Right atrium auricular region (tissue), 2 donors: ENCODE results near the gene CLCA1. TPM values are rescaled to one million over a fixed set of nuclear protein-coding genes. Genes with fewer than 3 reads are reported as not detected.

Experiments used
- DNase-seq: peaks from one replicate; pipeline ENCODE4 v3.0.0-alpha.2; 2019; ENCODE audit warnings: low spot score
- H3K27ac ChIP-seq, 2 donors: fragments of 200-600 bp; sonication (generic); 1 replicate in 1 of 2; 2 replicates in 1 of 2; pipeline ENCODE4 v1.5.1; 2016 to 2019
- H3K27me3 ChIP-seq, 2 donors: fragments of 200-600 bp; sonication (generic); one replicate each; pipeline versions ENCODE4 v1.5.1 to v1.6.0; 2017 to 2019
- H3K36me3 ChIP-seq: fragments of 200-600 bp; sonication (generic); one replicate; pipeline ENCODE4 v1.5.1; 2016
- H3K4me1 ChIP-seq, 2 donors: fragments of 200-600 bp; sonication (generic); one replicate each; pipeline versions ENCODE4 v1.5.1 to v1.6.0; 2017 to 2019
- H3K4me3 ChIP-seq, 2 donors: fragments of 200-600 bp; sonication (generic); 1 replicate in 1 of 2; 2 replicates in 1 of 2; pipeline ENCODE4 v1.5.1; 2017 to 2019; ENCODE audit warnings: mild to moderate bottlenecking in 1 of 2, moderate library complexity in 1 of 2
- H3K9me3 ChIP-seq, 2 donors: fragments of 200-600 bp; sonication (generic); one replicate each; pipeline ENCODE4 v1.5.1; 2019
- total RNA-seq, 2 donors: library from RNA; depleted of rRNA; stranded (reverse); fragments of >200 nt; gene quantifications; one replicate each; pipeline ENCODE4 v1.1.0, GENCODE V29; 2016
- TF ChIP-seq, protein P1 (sequence below), 2 donors: fragments of 200-600 bp; sonication (generic); IDR thresholded peaks; one replicate each; pipeline ENCODE4 v1.5.1; 2019; ENCODE audit warnings: antibody characterized with exemption in 2 of 2

The CLCA1 gene
- total RNA-seq, 2 donors from 2014 or later, result not detected

DNA sequence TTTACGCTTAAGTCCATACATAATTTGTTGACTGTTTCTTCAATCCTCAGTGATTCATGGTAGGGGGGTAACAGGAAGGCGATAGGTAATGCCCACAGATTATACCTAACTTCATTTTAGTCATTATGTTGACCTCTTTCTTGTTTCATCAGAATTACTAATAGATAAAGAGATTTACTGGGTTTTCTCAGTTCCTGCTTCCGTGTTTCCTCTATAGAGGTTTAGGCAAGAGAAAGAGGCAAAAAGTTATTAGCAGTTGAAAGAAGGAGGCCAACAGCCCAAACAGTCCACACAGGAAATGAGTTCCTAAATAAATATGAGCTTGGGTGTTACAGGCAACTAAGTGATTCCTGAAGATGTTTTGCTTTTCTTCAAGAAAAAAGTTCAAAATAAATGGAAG is 17.9 kb upstream of the CLCA1 start:
- H3K4me3 ChIP-seq, result no peak overlapping the region

DNA sequence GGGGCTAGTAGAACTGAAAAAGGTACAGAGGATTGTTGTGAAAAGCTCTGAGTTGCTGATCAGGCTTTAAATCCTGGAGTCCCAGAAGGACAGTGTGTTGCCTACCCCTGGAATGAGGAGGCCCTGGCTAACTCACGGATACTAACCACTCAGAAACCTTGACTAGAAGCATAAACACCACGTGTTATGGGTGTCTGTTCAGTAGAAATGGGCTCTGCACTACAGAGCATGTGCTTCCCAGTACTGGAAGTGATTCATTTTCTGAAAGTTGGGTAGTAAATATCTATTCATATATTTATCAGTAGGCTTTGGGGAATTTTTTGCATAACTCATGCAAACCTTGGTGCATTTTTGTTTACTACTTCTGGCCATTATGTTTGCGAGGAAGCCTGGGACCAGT is 15.1 kb upstream of the CLCA1 start:
- TF ChIP-seq, protein P1, sequence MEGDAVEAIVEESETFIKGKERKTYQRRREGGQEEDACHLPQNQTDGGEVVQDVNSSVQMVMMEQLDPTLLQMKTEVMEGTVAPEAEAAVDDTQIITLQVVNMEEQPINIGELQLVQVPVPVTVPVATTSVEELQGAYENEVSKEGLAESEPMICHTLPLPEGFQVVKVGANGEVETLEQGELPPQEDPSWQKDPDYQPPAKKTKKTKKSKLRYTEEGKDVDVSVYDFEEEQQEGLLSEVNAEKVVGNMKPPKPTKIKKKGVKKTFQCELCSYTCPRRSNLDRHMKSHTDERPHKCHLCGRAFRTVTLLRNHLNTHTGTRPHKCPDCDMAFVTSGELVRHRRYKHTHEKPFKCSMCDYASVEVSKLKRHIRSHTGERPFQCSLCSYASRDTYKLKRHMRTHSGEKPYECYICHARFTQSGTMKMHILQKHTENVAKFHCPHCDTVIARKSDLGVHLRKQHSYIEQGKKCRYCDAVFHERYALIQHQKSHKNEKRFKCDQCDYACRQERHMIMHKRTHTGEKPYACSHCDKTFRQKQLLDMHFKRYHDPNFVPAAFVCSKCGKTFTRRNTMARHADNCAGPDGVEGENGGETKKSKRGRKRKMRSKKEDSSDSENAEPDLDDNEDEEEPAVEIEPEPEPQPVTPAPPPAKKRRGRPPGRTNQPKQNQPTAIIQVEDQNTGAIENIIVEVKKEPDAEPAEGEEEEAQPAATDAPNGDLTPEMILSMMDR (IDR thresholded peaks at IDR 0.05), result no peak
- no peaks in the 10 kb centered on the region for H3K36me3 ChIP-seq
- no peak overlapping the region for H3K27ac ChIP-seq
- no peak for DNase-seq
- no peaks in the 10 kb centered on the region for H3K4me1 ChIP-seq
- no peaks in the 10 kb centered on the region for H3K9me3 ChIP-seq
- H3K27me3 ChIP-seq, result no peaks in the 10 kb centered on the region
- no peak overlapping the region for H3K4me3 ChIP-seq

More for the DNA sequence above, 17.9 kb upstream of the CLCA1 start:
- Histone ChIP-seq H3K36me3 (no peaks in the 10 kb centered on the region), H3K27me3 (no peaks in the 10 kb centered on the region), H3K4me1 (no peaks in the 10 kb centered on the region), H3K27ac (no peak overlapping the region), H3K9me3 (no peaks in the 10 kb centered on the region)
- TF ChIP-seq, protein P1 (IDR thresholded peaks at IDR 0.05), result no peak
- DNase-seq, result no peak

DNA sequence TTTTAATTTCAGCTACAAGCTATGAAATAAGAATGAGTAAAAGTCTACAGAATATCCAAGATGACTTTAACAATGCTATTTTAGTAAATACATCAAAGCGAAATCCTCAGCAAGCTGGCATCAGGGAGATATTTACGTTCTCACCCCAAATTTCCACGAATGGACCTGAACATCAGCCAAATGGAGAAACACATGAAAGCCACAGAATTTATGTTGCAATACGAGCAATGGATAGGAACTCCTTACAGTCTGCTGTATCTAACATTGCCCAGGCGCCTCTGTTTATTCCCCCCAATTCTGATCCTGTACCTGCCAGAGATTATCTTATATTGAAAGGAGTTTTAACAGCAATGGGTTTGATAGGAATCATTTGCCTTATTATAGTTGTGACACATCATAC is 13.7 kb upstream of the CLCA1 start:
- Histone ChIP-seq H3K4me3 (no peak overlapping the region), H3K4me1 (no peaks in the 10 kb centered on the region), H3K27ac (no peak overlapping the region), H3K27me3 (no peaks in the 10 kb centered on the region), H3K9me3 (no peaks in the 10 kb centered on the region), H3K36me3 (no peaks in the 10 kb centered on the region)
- DNase-seq, result no peak
- TF ChIP-seq, protein P1 (IDR thresholded peaks at IDR 0.05), result no peak

DNA sequence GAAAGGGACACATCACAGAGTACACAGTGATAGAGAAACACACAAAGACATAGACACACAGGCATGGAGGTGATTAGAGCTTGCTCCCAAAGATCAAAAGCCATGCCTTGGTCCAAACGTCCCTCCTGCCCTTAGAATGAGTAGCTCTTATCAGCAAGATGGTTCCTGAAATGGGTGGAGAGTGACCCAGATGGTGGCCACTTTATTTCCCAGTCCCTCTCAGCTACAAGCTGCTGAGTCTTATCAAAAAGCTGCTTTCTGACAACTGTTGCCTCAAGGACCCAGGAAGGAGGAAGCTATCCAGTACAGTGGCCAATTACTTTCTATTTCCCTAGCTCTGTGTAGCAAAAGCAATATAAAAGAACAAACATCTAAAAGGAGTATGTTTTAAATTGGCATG is 7.7 kb upstream of the CLCA1 start:
- Histone ChIP-seq H3K27ac (no peak overlapping the region), H3K4me3 (no peak overlapping the region), H3K27me3 (no peaks in the 10 kb centered on the region), H3K9me3 (no peaks in the 10 kb centered on the region), H3K4me1 (no peaks in the 10 kb centered on the region), H3K36me3 (no peaks in the 10 kb centered on the region)
- TF ChIP-seq, protein P1 (IDR thresholded peaks at IDR 0.05), result no peak
- DNase-seq, result no peak

DNA sequence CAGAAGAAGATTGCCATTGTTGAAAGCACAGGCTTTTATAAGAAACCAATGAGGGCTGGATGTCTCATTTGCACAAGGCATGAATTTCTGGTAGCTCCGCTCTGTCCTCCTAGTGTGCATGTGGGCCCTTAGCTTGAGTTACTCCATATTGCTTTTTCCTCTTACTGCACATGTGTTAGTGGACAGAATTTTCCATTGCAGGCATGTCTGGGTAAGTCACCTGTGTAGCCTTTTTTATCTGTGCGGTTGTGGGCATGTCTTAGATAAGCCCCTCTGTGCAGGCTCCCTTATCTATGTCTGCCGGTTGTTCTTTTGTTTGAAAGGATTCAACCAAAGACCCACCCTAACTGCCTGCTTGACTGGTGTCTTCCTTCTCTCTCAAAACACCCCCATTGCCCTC is 7.2 kb upstream of the CLCA1 start:
- H3K4me1 ChIP-seq, result no peaks in the 10 kb centered on the region
- no peaks in the 10 kb centered on the region for H3K9me3 ChIP-seq
- H3K27me3 ChIP-seq, result no peaks in the 10 kb centered on the region
- H3K36me3 ChIP-seq, result no peaks in the 10 kb centered on the region
- TF ChIP-seq, protein P1 (IDR thresholded peaks at IDR 0.05), result no peak
- H3K4me3 ChIP-seq, result no peak overlapping the region
- no peak overlapping the region for H3K27ac ChIP-seq
- DNase-seq, result no peak

DNA sequence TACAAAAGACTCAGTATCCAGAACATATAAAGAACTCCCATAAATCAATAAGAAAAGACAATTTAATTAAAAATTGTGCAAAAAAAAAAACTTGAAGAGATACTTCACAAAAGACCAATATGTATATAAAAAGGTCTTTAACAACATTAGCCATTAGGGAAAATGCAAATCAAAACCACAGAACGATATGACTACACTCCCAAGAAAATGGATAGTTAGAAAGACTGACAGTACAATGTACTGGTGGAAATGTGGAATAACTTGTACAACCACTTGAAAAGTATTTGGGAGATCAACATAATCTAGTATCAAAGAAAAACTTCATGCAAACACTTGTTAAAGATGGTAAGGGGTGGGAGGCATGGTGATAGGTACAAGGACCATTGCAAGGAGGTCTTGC is 3.9 kb upstream of the CLCA1 start:
- H3K4me3 ChIP-seq, result no peak overlapping the region
- TF ChIP-seq, protein P1 (IDR thresholded peaks at IDR 0.05), result no peak
- H3K27ac ChIP-seq, result no peak overlapping the region
- H3K9me3 ChIP-seq, result no peaks in the 10 kb centered on the region
- no peaks in the 10 kb centered on the region for H3K36me3 ChIP-seq
- H3K4me1 ChIP-seq, result no peaks in the 10 kb centered on the region
- no peak for DNase-seq
- H3K27me3 ChIP-seq, result no peaks in the 10 kb centered on the region
